Hepatocyte (in vitro differentiated cells): ENCODE measurements around the gene WIZ. TPM values are rescaled to one million over a fixed set of nuclear protein-coding genes. Genes with fewer than 3 reads are reported as not detected.

Experiments
- DNase-seq: peaks from one replicate; pipeline ENCODE4 v3.0.0-alpha.2; 2016; ENCODE audit warnings: low spot score
- H2AFZ ChIP-seq: fragments of 200-600 bp; sonication (generic); 2 replicates; pipeline ENCODE4 v1.6.0; 2016; ENCODE audit warnings: antibody characterized with exemption, mild to moderate bottlenecking
- H3K27ac ChIP-seq: fragments of 200-600 bp; sonication (generic); 2 replicates; pipeline ENCODE4 v1.5.1; 2016; ENCODE audit warnings: mild to moderate bottlenecking
- H3K27me3 ChIP-seq: fragments of 200-600 bp; sonication (generic); 2 replicates; pipeline ENCODE4 v1.6.1; 2016
- H3K36me3 ChIP-seq: fragments of 200-600 bp; sonication (generic); replicated peaks from 2 replicates; pipeline ENCODE4 v1.5.1; 2016; ENCODE audit warnings: low read depth; ENCODE audit not compliant: insufficient read depth
- H3K4me1 ChIP-seq: fragments of 200-600 bp; sonication (generic); 2 replicates; pipeline ENCODE4 v1.5.1; 2016; ENCODE audit warnings: mild to moderate bottlenecking, moderate library complexity; ENCODE audit not compliant: insufficient read depth
- H3K4me2 ChIP-seq: fragments of 200-600 bp; sonication (generic); 2 replicates; pipeline ENCODE4 v1.6.0; 2016
- H3K4me3 ChIP-seq: fragments of 200-600 bp; sonication (generic); 2 replicates; pipeline ENCODE4 v1.5.1; 2016; ENCODE audit warnings: mild to moderate bottlenecking
- H3K79me2 ChIP-seq: fragments of 200-600 bp; sonication (generic); 2 replicates; pipeline ENCODE4 v1.6.0; 2017; ENCODE audit warnings: mild to moderate bottlenecking
- H3K9me2 ChIP-seq: fragments of 200-600 bp; sonication (generic); replicated peaks from 2 replicates; pipeline ENCODE4 v1.6.0; 2017; ENCODE audit warnings: mild to moderate bottlenecking; ENCODE audit not compliant: insufficient read depth
- H3K9me3 ChIP-seq: fragments of 200-600 bp; sonication (generic); 2 replicates; pipeline ENCODE4 v1.5.1; 2016; ENCODE audit warnings: low read depth, mild to moderate bottlenecking
- H4K20me1 ChIP-seq: fragments of 200-600 bp; sonication (generic); 2 replicates; pipeline ENCODE4 v1.6.0; 2016; ENCODE audit warnings: mild to moderate bottlenecking; ENCODE audit not compliant: insufficient read depth, poor library complexity, severe bottlenecking
- EZH2 ChIP-seq: fragments of 200-600 bp; sonication (generic); IDR thresholded peaks from 2 replicates; pipeline ENCODE4 v1.6.1; 2016; ENCODE audit warnings: antibody characterized with exemption, mild to moderate bottlenecking, borderline replicate concordance
- EZH2phosphoT487 ChIP-seq: fragments of 200-600 bp; sonication (generic); IDR thresholded peaks from one replicate; pipeline ENCODE4 v1.6.1; 2018; ENCODE audit warnings: antibody characterized with exemption, mild to moderate bottlenecking, low read depth, moderate library complexity; ENCODE audit not compliant: unreplicated experiment, severe bottlenecking
- WGBS: methylation state at CpG from one replicate; pipeline ENCODE4 v1.1.6; 2016; ENCODE audit warnings: low lambda C conversion rate; ENCODE audit errors: missing lambda C conversion rate; 5-methylcytosine and 5-hydroxymethylcytosine counted together
- polyA plus RNA-seq: library from polyadenylated mRNA; unstranded; fragments of >200 nt; fragmentation: Nextera tagmentation; extraction: Ambion mirVana; gene quantifications from 2 replicates; pipeline ENCODE4 v1.2.1, GENCODE V29; 2016
- total RNA-seq: library from RNA; depleted of rRNA; stranded (reverse); fragments of >200 nt; gene quantifications from 2 replicates; pipeline ENCODE4 v1.2.3, GENCODE V29; 2014
- TF ChIP-seq, protein P1 (sequence below): fragments of 200-600 bp; sonication (generic); IDR thresholded peaks from 2 replicates; pipeline ENCODE4 v1.5.1; 2016; ENCODE audit warnings: antibody characterized with exemption, mild to moderate bottlenecking; ENCODE audit not compliant: poor library complexity

WIZ gene
- total and polyA plus RNA-seq, 2 experiments from 2014 or later, result 18.6 to 24.5 TPM

GRCh38 chr19:15445227-15445605 is 4.5 kb downstream of the WIZ start:
- Histone ChIP-seq H3K9me2 (no peaks in the 10 kb centered on the region), H3K4me1 (peaks cover 3% of the 10 kb centered on the region), H4K20me1 (no peaks in the 10 kb centered on the region), H2AFZ (no peak overlapping the region), H3K27ac (no peak overlapping the region), H3K36me3 (no peaks in the 10 kb centered on the region), H3K79me2 (no peaks in the 10 kb centered on the region), H3K9me3 (no peaks in the 10 kb centered on the region), H3K4me2 (no peak overlapping the region), H3K27me3 (no peaks in the 10 kb centered on the region), H3K4me3 (no peak overlapping the region)
- no peak for DNase-seq
- TF ChIP-seq, protein P1, sequence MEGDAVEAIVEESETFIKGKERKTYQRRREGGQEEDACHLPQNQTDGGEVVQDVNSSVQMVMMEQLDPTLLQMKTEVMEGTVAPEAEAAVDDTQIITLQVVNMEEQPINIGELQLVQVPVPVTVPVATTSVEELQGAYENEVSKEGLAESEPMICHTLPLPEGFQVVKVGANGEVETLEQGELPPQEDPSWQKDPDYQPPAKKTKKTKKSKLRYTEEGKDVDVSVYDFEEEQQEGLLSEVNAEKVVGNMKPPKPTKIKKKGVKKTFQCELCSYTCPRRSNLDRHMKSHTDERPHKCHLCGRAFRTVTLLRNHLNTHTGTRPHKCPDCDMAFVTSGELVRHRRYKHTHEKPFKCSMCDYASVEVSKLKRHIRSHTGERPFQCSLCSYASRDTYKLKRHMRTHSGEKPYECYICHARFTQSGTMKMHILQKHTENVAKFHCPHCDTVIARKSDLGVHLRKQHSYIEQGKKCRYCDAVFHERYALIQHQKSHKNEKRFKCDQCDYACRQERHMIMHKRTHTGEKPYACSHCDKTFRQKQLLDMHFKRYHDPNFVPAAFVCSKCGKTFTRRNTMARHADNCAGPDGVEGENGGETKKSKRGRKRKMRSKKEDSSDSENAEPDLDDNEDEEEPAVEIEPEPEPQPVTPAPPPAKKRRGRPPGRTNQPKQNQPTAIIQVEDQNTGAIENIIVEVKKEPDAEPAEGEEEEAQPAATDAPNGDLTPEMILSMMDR, result no peak
- TF ChIP-seq EZH2, result no peak
- TF ChIP-seq EZH2phosphoT487, result no peak
- 93% methylated on average over 9 of the region's 9 CpGs for WGBS

- 95% methylated on average over 15 of the region's 15 CpGs for WGBS
- H3K4me2 ChIP-seq, result no peak overlapping the region
Observed at GRCh38 chr19:15444505-15445226, 5.1 kb downstream of the WIZ start.

GRCh38 chr19:15443838-15444237 is 5.9 kb downstream of the WIZ start:
- WGBS, result 94% methylated on average over 10 of the region's 10 CpGs
- no peaks in the 10 kb centered on the region for H3K27me3 ChIP-seq

More at GRCh38 chr19:15444505-15445226, 5.1 kb downstream of the WIZ start:
- Histone ChIP-seq H2AFZ (no peak overlapping the region), H3K27ac (no peak overlapping the region), H4K20me1 (no peaks in the 10 kb centered on the region), H3K4me1 (peaks cover 3% of the 10 kb centered on the region), H3K79me2 (no peaks in the 10 kb centered on the region), H3K36me3 (no peaks in the 10 kb centered on the region), H3K27me3 (no peaks in the 10 kb centered on the region), H3K9me3 (no peaks in the 10 kb centered on the region), H3K4me3 (no peak overlapping the region), H3K9me2 (no peaks in the 10 kb centered on the region)
- TF ChIP-seq EZH2 (no peak), EZH2phosphoT487 (no peak)
- TF ChIP-seq, protein P1, result no peak
- DNase-seq, result no peak

GRCh38 chr19:15443325-15443724 is 6.4 kb downstream of the WIZ start:
- Histone ChIP-seq H4K20me1 (no peaks in the 10 kb centered on the region), H2AFZ (no peak overlapping the region), H3K27ac (no peak overlapping the region), H3K4me3 (no peak overlapping the region), H3K36me3 (no peaks in the 10 kb centered on the region), H3K79me2 (no peaks in the 10 kb centered on the region), H3K27me3 (no peaks in the 10 kb centered on the region), H3K9me2 (no peaks in the 10 kb centered on the region), H3K4me1 (no peaks in the 10 kb centered on the region), H3K9me3 (no peaks in the 10 kb centered on the region), H3K4me2 (no peak overlapping the region)
- DNase-seq, result no peak
- 92% methylated on average over 3 of the region's 3 CpGs for WGBS
- TF ChIP-seq EZH2phosphoT487 (no peak), EZH2 (no peak)
- TF ChIP-seq, protein P1, result no peak

More at GRCh38 chr19:15443838-15444237, 5.9 kb downstream of the WIZ start:
- no peak overlapping the region for H3K4me3 ChIP-seq
- H3K4me2 ChIP-seq, result no peak overlapping the region
- no peak for TF ChIP-seq EZH2
- no peaks in the 10 kb centered on the region for H3K79me2 ChIP-seq
- peaks cover 2% of the 10 kb centered on the region for H3K4me1 ChIP-seq
- no peaks in the 10 kb centered on the region for H3K9me3 ChIP-seq
- no peak overlapping the region for H2AFZ ChIP-seq
- H3K36me3 ChIP-seq, result no peaks in the 10 kb centered on the region
- DNase-seq, result no peak
- no peaks in the 10 kb centered on the region for H3K9me2 ChIP-seq
- no peaks in the 10 kb centered on the region for H4K20me1 ChIP-seq
- H3K27ac ChIP-seq, result no peak overlapping the region
